Stimulated activated CD4-positive, alpha-beta T cell treated with anti-CD3 and anti-CD28 coated beads, Interleukin-4, amount 100 ng/mL, for 24 hours (primary cell): ENCODE data around the gene COA8.

Source experiments
- DNase-seq: peaks from one replicate; pipeline ENCODE4 v3.0.0-alpha.2; 2020

The COA8 gene

GRCh38 chr14:103625356-103626095 lies 62.8 kb downstream of the COA8 start:
- peak; percentile 22 for DNase-seq

- DNase-seq, result no peak
Measured at GRCh38 chr14:103626146-103626850, 63.5 kb downstream of the COA8 start.

- DNase-seq, result no peak
Measured at GRCh38 chr14:103627073-103628025, 64.6 kb downstream of the COA8 start.

- peak; percentile 14 for DNase-seq
Measured at GRCh38 chr14:103628221-103628683, 65.5 kb downstream of the COA8 start.

GRCh38 chr14:103628684-103629502 lies 66.1 kb downstream of the COA8 start, which contains the start of gene KLC1:
KLC1 (plus strand) TSS chr14:103629211; CDS start chr14:103654565, 25,354 bp downstream.
- peak; percentile 86 for DNase-seq

- DNase-seq, result peak; percentile 55
Measured at GRCh38 chr14:103629503-103630121, 66.9 kb downstream of the COA8 start.

- no peak for DNase-seq
Measured at GRCh38 chr14:103630364-103631108, 67.8 kb downstream of the COA8 start.

- no peak for DNase-seq
Measured at GRCh38 chr14:103633391-103633790, 70.6 kb downstream of the COA8 start.

GRCh38 chr14:103634156-103634555 lies 71.4 kb downstream of the COA8 start:
- DNase-seq, result no peak

GRCh38 chr14:103638594-103638993 lies 75.8 kb downstream of the COA8 start:
- no peak for DNase-seq
